IMR-90 (cell line): ENCODE results near the gene FHL5. TPM values are rescaled to one million over a fixed set of nuclear protein-coding genes. Genes with fewer than 3 reads are reported as not detected.
"Not testable (repeated sequence)": the region's sequence is repeated elsewhere in the genome, so short reads cannot be mapped to it uniquely, and the experiment has no call there.

Experiments used
- ATAC-seq: fragments of 200-7000 bp; cut with Tn5 transposase; 2 replicates; pipeline ENCODE4 v1.9.1; 2020; ENCODE audit warnings: low read depth, mild to moderate bottlenecking, moderate library complexity
- BruUV-seq: library from RNA; stranded (reverse); fragments of 400-500 nt; replicated peaks from 2 replicates; lab custom pipeline; 2021; lab: Mats Ljungman, UMichigan
- CTCF ChIA-PET: fragments of 300-600 bp; formaldehyde crosslinking; extraction: SDS; loops from one replicate; lab custom pipeline; 2021; ENCODE audit warnings: antibody characterized with exemption; lab: Yijun Ruan, JAX
- POLR2A ChIA-PET: fragments of 300-600 bp; sonication (Branson Sonifier 250); formaldehyde crosslinking; loops from one replicate; lab custom pipeline; 2022; ENCODE audit warnings: antibody characterized with exemption; ENCODE audit not compliant: unreplicated experiment; lab: Charles Lee
- DNase-seq: peaks from one replicate; pipeline ENCODE4 v3.0.0; 2013
- H2AFZ ChIP-seq: replicated peaks from 2 replicates; pipeline ENCODE3; 2013; ENCODE audit warnings: low read length, mild to moderate bottlenecking; ENCODE audit not compliant: poor library complexity
- H2AK5ac ChIP-seq: 2 replicates; pipeline ENCODE4 v1.6.1; 2013; ENCODE audit warnings: low read depth, low read length, inconsistent platforms
- H2AK9ac ChIP-seq: replicated peaks from 2 replicates; pipeline ENCODE3; 2013; ENCODE audit warnings: mild to moderate bottlenecking, low read depth, low read length, moderate library complexity; ENCODE audit not compliant: poor library complexity
- H2BK120ac ChIP-seq: 2 replicates; pipeline ENCODE4 v1.6.1; 2013; ENCODE audit warnings: low read depth, low read length, inconsistent platforms
- H2BK15ac ChIP-seq: 3 replicates; pipeline ENCODE4 v1.6.1; 2013; ENCODE audit warnings: low read depth, low read length, inconsistent platforms
- H2BK20ac ChIP-seq: 2 replicates; pipeline ENCODE4 v1.6.1; 2013; ENCODE audit warnings: low read depth, mild to moderate bottlenecking, inconsistent platforms, low read length, moderate library complexity
- H2BK5ac ChIP-seq: 2 replicates; pipeline ENCODE4 v1.6.1; 2013; ENCODE audit warnings: mild to moderate bottlenecking, low read depth, low read length, inconsistent platforms; ENCODE audit not compliant: poor library complexity, severe bottlenecking
- H3K14ac ChIP-seq: replicated peaks from 2 replicates; pipeline ENCODE4 v1.6.1; 2013; ENCODE audit warnings: low read depth, low read length, inconsistent platforms
- H3K18ac ChIP-seq: 2 replicates; pipeline ENCODE4 v1.6.1; 2013; ENCODE audit warnings: low read depth, low read length, control low read depth
- H3K23ac ChIP-seq: 2 replicates; pipeline ENCODE4 v1.6.1; 2013; ENCODE audit warnings: low read depth, low read length, inconsistent platforms
- H3K27ac ChIP-seq: 2 replicates; pipeline ENCODE4 v1.5.1; 2013; ENCODE audit warnings: mild to moderate bottlenecking, control low read depth, low read length; ENCODE audit not compliant: insufficient read depth
- H3K27me3 ChIP-seq: 2 replicates; pipeline ENCODE4 v1.6.1; 2013; ENCODE audit warnings: low read length; ENCODE audit not compliant: control insufficient read depth, insufficient read depth
- H3K36me3 ChIP-seq: 2 replicates; pipeline ENCODE4 v1.6.1; 2013; ENCODE audit warnings: low read length, mixed read lengths; ENCODE audit not compliant: control insufficient read depth, insufficient read depth
- H3K4ac ChIP-seq: 2 replicates; pipeline ENCODE4 v1.6.1; 2013; ENCODE audit warnings: low read depth, low read length, inconsistent platforms
- H3K4me1 ChIP-seq: 2 replicates; pipeline ENCODE4 v1.6.1; 2013; ENCODE audit warnings: low read length, mixed read lengths; ENCODE audit not compliant: control insufficient read depth, insufficient read depth
- H3K4me2 ChIP-seq: 2 replicates; pipeline ENCODE4 v1.6.1; 2013; ENCODE audit warnings: low read depth, mild to moderate bottlenecking, control low read depth, low read length, moderate library complexity
- H3K4me3 ChIP-seq: 2 replicates; pipeline ENCODE4 v1.5.1; 2013; ENCODE audit warnings: low read depth, mild to moderate bottlenecking, control low read depth, low read length, moderate library complexity; ENCODE audit not compliant: insufficient read depth
- H3K56ac ChIP-seq: 2 replicates; pipeline ENCODE4 v1.6.1; 2013; ENCODE audit warnings: low read length, inconsistent platforms; ENCODE audit not compliant: insufficient read depth; ENCODE audit errors: extremely low read depth
- H3K79me1 ChIP-seq, 2 experiments: 2 replicates each; pipeline ENCODE4 v1.6.1; 2013; ENCODE audit warnings: low read length in 2 of 2, inconsistent platforms in 1 of 2, low read depth in 1 of 2
- H3K9ac ChIP-seq: 2 replicates; pipeline ENCODE4 v1.6.1; 2013; ENCODE audit warnings: low read depth, low read length, control low read depth
- H3K9me1 ChIP-seq: 2 replicates; pipeline ENCODE4 v1.6.1; 2013; ENCODE audit warnings: low read length, inconsistent platforms; ENCODE audit not compliant: insufficient read depth
- H3K9me3 ChIP-seq: 2 replicates; pipeline ENCODE4 v1.6.1; 2013; ENCODE audit warnings: low read length; ENCODE audit not compliant: control insufficient read depth, insufficient read depth
- H4K20me1 ChIP-seq: 2 replicates; pipeline ENCODE4 v1.6.1; 2013; ENCODE audit warnings: low read length, inconsistent platforms; ENCODE audit not compliant: insufficient read depth
- H4K5ac ChIP-seq: 2 replicates; pipeline ENCODE4 v1.6.1; 2013; ENCODE audit warnings: mild to moderate bottlenecking, low read depth, low read length, control low read depth
- H4K8ac ChIP-seq, 2 experiments: 2 replicates each; pipeline ENCODE4 v1.6.1; 2013; ENCODE audit warnings: low read depth in 2 of 2, low read length in 2 of 2, control low read depth in 1 of 2, inconsistent platforms in 1 of 2
- H4K91ac ChIP-seq: 2 replicates; pipeline ENCODE4 v1.6.1; 2013; ENCODE audit warnings: low read depth, low read length, inconsistent platforms; ENCODE audit not compliant: insufficient read depth
- MAFK ChIP-seq: IDR thresholded peaks from 2 replicates; pipeline ENCODE4 v1.6.1; 2012; ENCODE audit warnings: low read depth, low read length, improper control_type of control experiment
- WGBS, 2 experiments: methylation state at CpG; one replicate each; pipeline versions ENCODE4 v1.1.5 to v1.1.7; 2013; ENCODE audit warnings: missing lambda C conversion rate in 2 of 2; ENCODE audit not compliant: insufficient read length in 1 of 2; ENCODE audit errors: extremely low coverage in 2 of 2; 5-methylcytosine and 5-hydroxymethylcytosine counted together
- dilution Hi-C: fragments of 300-500 bp; cut with HindIII; formaldehyde crosslinking; loops from one replicate; pipeline ENCODE4 v1.14.3; 2018; ENCODE audit warnings: low sequenced_read_pairs; ENCODE audit not compliant: unreplicated experiment
- in situ Hi-C: fragments of 300-500 bp; cut with MboI; formaldehyde crosslinking; loops from 3 replicates; pipeline ENCODE4 v1.14.3; 2019; ENCODE audit warnings: low sequenced_read_pairs, inconsistent platforms, mixed read lengths
- intact Hi-C: fragments of 100-400 bp; cut with micrococcal nuclease; formaldehyde crosslinking; loops from 2 replicates; pipeline ENCODE4 v1.10.0; 2022
- polyA plus RNA-seq, 3 experiments: library from polyadenylated mRNA; depleted of rRNA; stranded (reverse); fragments of >200 nt; gene quantifications; 2 replicates each; pipeline ENCODE4 v1.2.3, GENCODE V29; 2012; ENCODE audit warnings: low replicate concordance in 1 of 3
- total RNA-seq: library from RNA; depleted of rRNA; stranded (reverse); fragments of >200 nt; gene quantifications from 2 replicates; pipeline ENCODE4 v1.2.3, GENCODE V29; 2012
- TF ChIP-seq, protein P1 (sequence below): conservative IDR thresholded peaks from 2 replicates; pipeline ENCODE4 v1.5.1; 2012; ENCODE audit warnings: mild to moderate bottlenecking, low read depth, low read length, improper control_type of control experiment

The FHL5 gene
- total and polyA plus RNA-seq, 2 of the 4 experiments (the other 2 are of a cell fraction) = not detected

DNA sequence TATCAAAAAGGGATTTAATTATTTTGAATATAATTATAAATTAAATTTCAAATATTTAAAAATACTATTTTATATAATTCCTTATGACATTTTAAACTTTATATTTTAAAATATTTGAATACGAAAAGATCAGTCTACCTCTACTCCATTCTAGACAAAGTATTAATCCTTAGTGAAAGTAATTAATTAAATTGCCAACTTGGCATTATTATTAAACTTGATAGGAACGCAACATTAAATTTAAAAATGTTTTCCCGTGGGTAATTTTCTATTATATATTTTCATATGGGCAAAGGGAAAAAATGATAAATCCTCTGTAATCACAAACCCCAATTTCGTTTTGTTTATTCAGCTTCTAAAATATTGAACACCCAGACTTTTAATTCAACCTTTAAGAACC lies 8.4 kb upstream of the FHL5 start:
- no peak for ATAC-seq
- no peak overlapping the region for H2BK15ac ChIP-seq
- no CpG with 5 or more reads among the region's 4 CpGs for WGBS, 2 experiments
- no peak overlapping the region for H4K91ac ChIP-seq
- H3K79me1 ChIP-seq = no peaks in the 10 kb centered on the region
- H2BK20ac ChIP-seq = no peak overlapping the region
- H3K14ac ChIP-seq = no peak overlapping the region
- no peak overlapping the region for H4K8ac ChIP-seq
- no peak overlapping the region for H3K18ac ChIP-seq
- H4K20me1 ChIP-seq = no peaks in the 10 kb centered on the region
- peaks cover 24% of the 10 kb centered on the region for H3K36me3 ChIP-seq
- no peak overlapping the region for H2AK5ac ChIP-seq
- H2BK5ac ChIP-seq = no peak overlapping the region
- no peaks in the 10 kb centered on the region for H3K9me1 ChIP-seq
- no peak overlapping the region for H3K4me3 ChIP-seq
- no peak for DNase-seq
- no peaks in the 10 kb centered on the region for H3K4me1 ChIP-seq
- peak; percentile 60 for TF ChIP-seq MAFK
- TF ChIP-seq, protein P1, sequence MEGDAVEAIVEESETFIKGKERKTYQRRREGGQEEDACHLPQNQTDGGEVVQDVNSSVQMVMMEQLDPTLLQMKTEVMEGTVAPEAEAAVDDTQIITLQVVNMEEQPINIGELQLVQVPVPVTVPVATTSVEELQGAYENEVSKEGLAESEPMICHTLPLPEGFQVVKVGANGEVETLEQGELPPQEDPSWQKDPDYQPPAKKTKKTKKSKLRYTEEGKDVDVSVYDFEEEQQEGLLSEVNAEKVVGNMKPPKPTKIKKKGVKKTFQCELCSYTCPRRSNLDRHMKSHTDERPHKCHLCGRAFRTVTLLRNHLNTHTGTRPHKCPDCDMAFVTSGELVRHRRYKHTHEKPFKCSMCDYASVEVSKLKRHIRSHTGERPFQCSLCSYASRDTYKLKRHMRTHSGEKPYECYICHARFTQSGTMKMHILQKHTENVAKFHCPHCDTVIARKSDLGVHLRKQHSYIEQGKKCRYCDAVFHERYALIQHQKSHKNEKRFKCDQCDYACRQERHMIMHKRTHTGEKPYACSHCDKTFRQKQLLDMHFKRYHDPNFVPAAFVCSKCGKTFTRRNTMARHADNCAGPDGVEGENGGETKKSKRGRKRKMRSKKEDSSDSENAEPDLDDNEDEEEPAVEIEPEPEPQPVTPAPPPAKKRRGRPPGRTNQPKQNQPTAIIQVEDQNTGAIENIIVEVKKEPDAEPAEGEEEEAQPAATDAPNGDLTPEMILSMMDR = no peak
- ChIA-PET POLR2A (no interaction called here), CTCF (no interaction called here)
- no peak overlapping the region for H3K56ac ChIP-seq
- dilution Hi-C loops = no loop called here
- H3K27ac ChIP-seq = no peak overlapping the region
- intact Hi-C loops = no loop called here
- no peak overlapping the region for H3K23ac ChIP-seq
- H2AK9ac ChIP-seq = no peak overlapping the region
- in situ Hi-C loops = no loop called here
- H2AFZ ChIP-seq = no peak overlapping the region
- H3K27me3 ChIP-seq = no peaks in the 10 kb centered on the region
- H3K9ac ChIP-seq = no peak overlapping the region
- no peak overlapping the region for H2BK120ac ChIP-seq
- no TSS peak for BruUV-seq
- H3K9me3 ChIP-seq = no peaks in the 10 kb centered on the region
- no peak overlapping the region for H3K4me2 ChIP-seq
- no peak overlapping the region for H3K4ac ChIP-seq
- H4K5ac ChIP-seq = no peak overlapping the region

DNA sequence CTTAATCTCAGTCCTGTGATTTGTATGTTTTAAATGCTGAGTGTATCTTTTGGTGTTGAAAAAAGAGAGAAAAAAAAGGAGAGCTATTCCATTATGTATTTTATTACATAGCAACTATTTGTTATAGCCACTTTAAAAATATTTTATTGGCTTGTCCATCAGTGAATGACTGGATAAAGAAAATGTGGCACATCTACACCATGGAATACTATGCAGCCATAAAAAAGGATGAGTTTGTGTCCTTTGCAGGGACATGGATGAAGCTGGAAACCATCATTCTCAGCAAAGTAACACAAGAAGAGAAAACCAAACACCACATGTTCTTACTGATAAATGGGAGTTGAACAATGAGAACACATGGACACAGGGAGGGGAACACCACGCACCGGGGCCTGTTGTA lies 3.2 kb upstream of the FHL5 start:
- ATAC-seq, H4K5ac ChIP-seq, H3K9me3 ChIP-seq, intact Hi-C loops, H3K4me1 ChIP-seq, H4K20me1 ChIP-seq, H3K79me1 ChIP-seq, H2BK15ac ChIP-seq, H3K4me3 ChIP-seq, H3K14ac ChIP-seq, H4K8ac ChIP-seq, H4K91ac ChIP-seq, dilution Hi-C loops, H3K9ac ChIP-seq, H3K18ac ChIP-seq, H2BK120ac ChIP-seq, H3K23ac ChIP-seq, in situ Hi-C loops, BruUV-seq, H2AK5ac ChIP-seq, H3K27me3 ChIP-seq, H2BK20ac ChIP-seq, H3K4ac ChIP-seq, H3K4me2 ChIP-seq, H2AK9ac ChIP-seq, H2AFZ ChIP-seq, H3K56ac ChIP-seq, POLR2A ChIA-PET, H3K36me3 ChIP-seq, H3K27ac ChIP-seq, CTCF ChIA-PET, H2BK5ac ChIP-seq, H3K9me1 ChIP-seq, DNase-seq: not testable (repeated sequence)
- no CpG with 5 or more reads among the region's 2 CpGs for WGBS, 2 experiments
